Peyer's patch (tissue), 4 donors: Measurements from ENCODE around the gene LIPC. TPM values are rescaled to one million over a fixed set of nuclear protein-coding genes. Genes with fewer than 3 reads are reported as not detected.
A peak's percentile ranks its signal among the peaks of the same experiment; 100 is the strongest.

ENCODE experiments used
- DNase-seq, 3 donors: peaks; one replicate each; pipeline ENCODE4 v3.0.0-alpha.2; 2017 to 2019
- H3K27ac ChIP-seq, 4 donors: fragments of 200-600 bp; sonication (generic); one replicate each; pipeline ENCODE4 v1.5.1; 2016 to 2019
- H3K27me3 ChIP-seq, 2 donors: fragments of 200-600 bp; sonication (generic); one replicate each; pipeline ENCODE4 v1.5.1; 2019
- H3K36me3 ChIP-seq, 3 donors: fragments of 200-600 bp; sonication (generic); one replicate each; pipeline ENCODE4 v1.5.1; 2016 to 2019
- H3K4me1 ChIP-seq, 4 donors: fragments of 200-600 bp; sonication (generic); one replicate each; pipeline ENCODE4 v1.5.1; 2016 to 2019
- H3K4me3 ChIP-seq, 4 donors: fragments of 200-600 bp; sonication (generic); 1 replicate in 3 of 4; 2 replicates in 1 of 4; pipeline ENCODE4 v1.5.1; 2016 to 2019; ENCODE audit warnings: mild to moderate bottlenecking in 1 of 4
- H3K9me3 ChIP-seq, 4 donors: fragments of 200-600 bp; sonication (generic); one replicate each; pipeline ENCODE4 v1.5.1; 2016 to 2019; ENCODE audit warnings: mild to moderate bottlenecking in 1 of 4
- CTCF ChIP-seq, 6 experiments: fragments of 450-650 bp in 4 of 6; fragments of 200-600 bp in 2 of 6; sonication (generic) in 1 of 6; IDR thresholded peaks; one replicate each; pipeline ENCODE4 v1.5.1; 2017 to 2019; ENCODE audit warnings: antibody characterized with exemption in 6 of 6, mild to moderate bottlenecking in 3 of 6, moderate library complexity in 1 of 6
- POLR2A ChIP-seq, 2 donors: fragments of 450-650 bp; IDR thresholded peaks; one replicate each; pipeline ENCODE4 v1.5.1; 2017; ENCODE audit warnings: antibody characterized with exemption in 2 of 2, mild to moderate bottlenecking in 2 of 2, moderate library complexity in 2 of 2
- total RNA-seq, 4 donors: library from RNA; depleted of rRNA; stranded (reverse); fragments of >200 nt; gene quantifications; one replicate each; pipeline ENCODE4 v1.1.0, GENCODE V29; 2016

The LIPC gene
- total RNA-seq, 4 donors from 2014 or later = 0.40 to 8.9 (median 1.0) TPM; not detected in 1

GRCh38 chr15:58460872-58461271, 29.1 kb downstream of the LIPC start:
- H3K4me3 ChIP-seq = no peak overlapping the region
- H3K27ac ChIP-seq = no peak overlapping the region
- no peaks in the 10 kb centered on the region for H3K36me3 ChIP-seq
- no peak for DNase-seq
- H3K4me1 ChIP-seq = peaks cover 0 to 20% (median 0%) of the 10 kb centered on the region in 4 donors
- H3K27me3 ChIP-seq = no peaks in the 10 kb centered on the region
- TF ChIP-seq POLR2A (IDR thresholded peaks at IDR 0.05) (no peak), CTCF (IDR thresholded peaks at IDR 0.05) (no peak)
- no peaks in the 10 kb centered on the region for H3K9me3 ChIP-seq

- peak in 2 of 3 donors; percentile 66 to 79 for DNase-seq
- Histone ChIP-seq H3K4me3 (no peak overlapping the region), H3K27ac (no peak overlapping the region), H3K27me3 (no peaks in the 10 kb centered on the region), H3K9me3 (no peaks in the 10 kb centered on the region), H3K4me1 (peaks cover 0 to 18% (median 0%) of the 10 kb centered on the region in 4 donors), H3K36me3 (no peaks in the 10 kb centered on the region)
- no peak for TF ChIP-seq CTCF (IDR thresholded peaks at IDR 0.05)
- no peak for TF ChIP-seq POLR2A (IDR thresholded peaks at IDR 0.05)
Observed at GRCh38 chr15:58462547-58462946, 30.8 kb downstream of the LIPC start.

GRCh38 chr15:58462973-58463663, 31.3 kb downstream of the LIPC start:
- no peak overlapping the region for H3K27ac ChIP-seq
- H3K9me3 ChIP-seq = no peaks in the 10 kb centered on the region
- peaks cover 0 to 13% (median 0%) of the 10 kb centered on the region in 4 donors for H3K4me1 ChIP-seq

GRCh38 chr15:58463815-58464650, 32.2 kb downstream of the LIPC start:
- Histone ChIP-seq H3K4me1 (peaks cover 0 to 4% (median 0%) of the 10 kb centered on the region in 4 donors), H3K36me3 (no peaks in the 10 kb centered on the region), H3K9me3 (no peaks in the 10 kb centered on the region), H3K4me3 (no peak overlapping the region), H3K27ac (no peak overlapping the region), H3K27me3 (no peaks in the 10 kb centered on the region)
- TF ChIP-seq POLR2A (IDR thresholded peaks at IDR 0.05) (no peak), CTCF (IDR thresholded peaks at IDR 0.05) (no peak)
- DNase-seq = no peak

More at GRCh38 chr15:58462973-58463663, 31.3 kb downstream of the LIPC start:
- Histone ChIP-seq H3K36me3 (no peaks in the 10 kb centered on the region), H3K4me3 (no peak overlapping the region), H3K27me3 (no peaks in the 10 kb centered on the region)
- no peak for TF ChIP-seq CTCF (IDR thresholded peaks at IDR 0.05)
- TF ChIP-seq POLR2A (IDR thresholded peaks at IDR 0.05) = no peak
- no peak for DNase-seq

- no peak overlapping the region for H3K27ac ChIP-seq
- no peak overlapping the region for H3K4me3 ChIP-seq
- no peaks in the 10 kb centered on the region for H3K4me1 ChIP-seq
- H3K9me3 ChIP-seq = no peaks in the 10 kb centered on the region
- no peaks in the 10 kb centered on the region for H3K27me3 ChIP-seq
- no peaks in the 10 kb centered on the region for H3K36me3 ChIP-seq
- TF ChIP-seq CTCF (IDR thresholded peaks at IDR 0.05) (no peak), POLR2A (IDR thresholded peaks at IDR 0.05) (no peak)
- DNase-seq = no peak
Observed at GRCh38 chr15:58465070-58465469, 33.3 kb downstream of the LIPC start.
